Measurements from ENCODE around the gene SYK. TPM values are rescaled to one million over a fixed set of nuclear protein-coding genes. Genes with fewer than 3 reads are reported as not detected.
"Not testable (repeated sequence)": the region's sequence is repeated elsewhere in the genome, so short reads cannot be mapped to it uniquely, and the experiment has no call there.

Gene SYK
- total RNA-seq (3.6 and 4.9 TPM in 2 replicates), polyA plus RNA-seq (2.2 and 5.1 TPM in 2 replicates)

DNA sequence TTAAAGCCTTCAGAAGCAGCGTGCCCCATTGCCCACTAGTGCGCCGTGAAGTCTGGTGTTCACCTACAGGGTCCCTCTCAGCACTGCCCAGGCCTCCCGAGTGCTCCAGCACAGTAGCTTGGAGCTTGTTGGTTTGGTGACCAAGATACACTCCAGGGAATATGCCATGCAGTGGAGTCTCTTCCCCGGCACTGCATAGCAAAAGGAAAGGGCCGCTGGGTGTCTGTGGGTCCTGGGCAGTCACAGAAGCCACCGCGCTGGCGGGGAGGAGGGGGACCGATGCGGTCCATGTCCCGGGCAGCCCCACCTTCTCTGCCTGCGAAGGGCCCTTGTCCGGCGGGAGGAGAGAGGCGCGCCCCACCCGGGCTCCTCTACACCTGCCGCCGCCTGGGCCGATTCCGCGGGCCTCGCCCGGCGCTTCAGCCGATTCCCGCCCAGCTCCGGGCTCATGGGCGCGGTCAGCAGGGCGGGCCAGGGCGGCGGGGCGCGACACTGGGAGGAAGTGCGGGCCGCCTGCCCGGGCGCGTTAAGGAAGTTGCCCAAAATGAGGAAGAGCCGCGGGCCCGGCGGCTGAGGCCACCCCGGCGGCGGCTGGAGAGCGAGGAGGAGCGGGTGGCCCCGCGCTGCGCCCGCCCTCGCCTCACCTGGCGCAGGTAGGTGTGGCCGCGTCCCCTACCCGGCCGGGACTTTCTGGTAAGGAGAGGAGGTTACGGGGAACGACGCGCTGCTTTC, at the start of gene SYK:
Gene SYK (plus strand): TSS at position 579 of the 732 bp plus-strand sequence. CDS start 42,080 bp downstream, outside the sequence.
- WGBS (ENCODE audit: low lambda C conversion rate, missing lambda C conversion rate) = 3% methylated on average over 50 of the region's 64 CpGs
- Histone ChIP-seq H3K9me3 (ENCODE audit: low read depth) (no peaks in the 10 kb centered on the region), H3K79me2 (no peaks in the 10 kb centered on the region), H3K27ac (peak within 1 kb of the TSS; percentile 48), H4K20me1 (ENCODE audit: insufficient read depth, poor library complexity, severe bottlenecking) (no peaks in the 10 kb centered on the region), H3K4me1 (ENCODE audit: insufficient read depth) (no peaks in the 10 kb centered on the region), H3K4me3 (peak within 1 kb of the TSS; percentile 48), H2AFZ (peak within 1 kb of the TSS; percentile 29), H3K4me2 (peak within 1 kb of the TSS; percentile 90), H3K9me2 (replicated peaks; ENCODE audit: insufficient read depth) (no peaks in the 10 kb centered on the region), H3K36me3 (replicated peaks; ENCODE audit: insufficient read depth, low read depth) (no peaks in the 10 kb centered on the region), H3K27me3 (peaks cover 31% of the 10 kb centered on the region)
- TF ChIP-seq EZH2phosphoT487 (IDR thresholded peaks at IDR 0.05; ENCODE audit: low read depth, severe bottlenecking, unreplicated experiment) (no peak), EZH2 (IDR thresholded peaks at IDR 0.05; ENCODE audit: borderline replicate concordance) (no peak), CTCF (IDR thresholded peaks at IDR 0.05; ENCODE audit: poor library complexity) (no peak)
- peak; percentile 56 for DNase-seq (ENCODE audit: low spot score)

GRCh38 chr9:90755514-90756371, 45.9 kb upstream of the SYK start:
- not testable (repeated sequence) for H3K9me2 ChIP-seq (replicated peaks; ENCODE audit: insufficient read depth); H3K27ac ChIP-seq; H2AFZ ChIP-seq; H3K27me3 ChIP-seq; H3K79me2 ChIP-seq; H3K4me1 ChIP-seq (ENCODE audit: insufficient read depth); H4K20me1 ChIP-seq (ENCODE audit: insufficient read depth, poor library complexity, severe bottlenecking); H3K36me3 ChIP-seq (replicated peaks; ENCODE audit: insufficient read depth, low read depth); H3K4me2 ChIP-seq; H3K9me3 ChIP-seq (ENCODE audit: low read depth); H3K4me3 ChIP-seq
- WGBS (ENCODE audit: low lambda C conversion rate, missing lambda C conversion rate) = 41% methylated on average over 13 of the region's 13 CpGs
- DNase-seq (ENCODE audit: low spot score) = peak; percentile 75
- TF ChIP-seq CTCF (IDR thresholded peaks at IDR 0.05; ENCODE audit: poor library complexity) = peak; percentile 74

GRCh38 chr9:90760577-90760976, 41.0 kb upstream of the SYK start:
- not testable (repeated sequence) for H3K27me3 ChIP-seq; DNase-seq (ENCODE audit: low spot score); H3K36me3 ChIP-seq (replicated peaks; ENCODE audit: insufficient read depth, low read depth); H3K4me1 ChIP-seq (ENCODE audit: insufficient read depth); H3K4me2 ChIP-seq; H4K20me1 ChIP-seq (ENCODE audit: insufficient read depth, poor library complexity, severe bottlenecking); H3K9me2 ChIP-seq (replicated peaks; ENCODE audit: insufficient read depth); H3K4me3 ChIP-seq; H3K79me2 ChIP-seq; H3K27ac ChIP-seq; H2AFZ ChIP-seq; H3K9me3 ChIP-seq (ENCODE audit: low read depth)
- WGBS (ENCODE audit: low lambda C conversion rate, missing lambda C conversion rate) = over 99% methylated on average over 11 of the region's 14 CpGs

DNA sequence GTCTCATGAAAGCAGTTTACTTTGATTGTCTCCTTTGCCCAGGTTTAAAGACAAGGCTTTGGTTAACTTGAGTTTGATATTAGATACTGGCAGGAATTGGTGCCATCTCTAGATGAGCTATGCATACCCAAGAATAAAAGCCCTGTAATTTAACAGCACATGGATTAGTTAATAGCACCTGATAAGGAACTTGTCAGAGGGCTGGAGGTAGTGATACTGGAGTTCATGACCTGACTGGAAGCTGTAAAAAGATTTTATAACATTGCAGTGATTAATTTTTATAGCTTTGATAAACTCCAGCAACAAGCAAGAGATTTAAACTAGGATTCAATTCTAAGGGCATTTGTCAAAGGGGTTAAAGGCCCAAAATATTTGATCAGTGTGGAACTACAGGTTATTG, 34.9 kb upstream of the SYK start:
- no peaks in the 10 kb centered on the region for H3K9me2 ChIP-seq (replicated peaks; ENCODE audit: insufficient read depth)
- H2AFZ ChIP-seq = no peak overlapping the region
- H4K20me1 ChIP-seq (ENCODE audit: insufficient read depth, poor library complexity, severe bottlenecking) = no peaks in the 10 kb centered on the region
- no peaks in the 10 kb centered on the region for H3K4me1 ChIP-seq (ENCODE audit: insufficient read depth)
- H3K27me3 ChIP-seq = no peaks in the 10 kb centered on the region
- no peak for TF ChIP-seq EZH2 (IDR thresholded peaks at IDR 0.05; ENCODE audit: borderline replicate concordance)
- no peak for TF ChIP-seq EZH2phosphoT487 (IDR thresholded peaks at IDR 0.05; ENCODE audit: low read depth, severe bottlenecking, unreplicated experiment)
- TF ChIP-seq CTCF (IDR thresholded peaks at IDR 0.05; ENCODE audit: poor library complexity) = no peak
- H3K27ac ChIP-seq = no peak overlapping the region
- no peaks in the 10 kb centered on the region for H3K36me3 ChIP-seq (replicated peaks; ENCODE audit: insufficient read depth, low read depth)
- H3K79me2 ChIP-seq = no peaks in the 10 kb centered on the region
- H3K4me2 ChIP-seq = no peak overlapping the region
- no peaks in the 10 kb centered on the region for H3K9me3 ChIP-seq (ENCODE audit: low read depth)
- DNase-seq (ENCODE audit: low spot score) = no peak
- no peak overlapping the region for H3K4me3 ChIP-seq
